ENCODE data around the gene DNAH6. TPM values are rescaled to one million over a fixed set of nuclear protein-coding genes. Genes with fewer than 3 reads are reported as not detected.
A peak's percentile ranks its signal among the peaks of the same experiment; 100 is the strongest.

DNAH6 gene
- total RNA-seq, 1 experiment from 2014 or later, result not detected

- H3K79me2 ChIP-seq (ENCODE audit: low read length), result no peaks in the 10 kb centered on the region
- ChIA-PET CTCF (no interaction called here), POLR2A (ENCODE audit: unreplicated experiment) (interaction anchor here (0.5 to 0.6 kb wide), 2 partner anchors 116 to 351 kb away, joined by 3 read pairs; no protein-coding TSS in a partner anchor)
- peaks cover 3% of the 10 kb centered on the region; the same call in 1 of the 2 replicates for H3K27me3 ChIP-seq (ENCODE audit: low read length)
- H3K9me3 ChIP-seq (ENCODE audit: low read length), result no peaks in the 10 kb centered on the region
- H3K4me3 ChIP-seq (ENCODE audit: low read length), result no peak overlapping the region
- H3K4me1 ChIP-seq (ENCODE audit: insufficient read depth, low read length), result peaks cover 14% of the 10 kb centered on the region
- no peak overlapping the region for H2AFZ ChIP-seq (ENCODE audit: low read length)
- peak overlapping the region; percentile 64 for H3K4me2 ChIP-seq (ENCODE audit: low read length)
- intact Hi-C loops (cut with micrococcal nuclease), result loop anchor here (5.0 kb wide), 1 partner anchor 40 kb away; no protein-coding TSS in a partner anchor
- H3K9me2 ChIP-seq (replicated peaks; ENCODE audit: low read length), result no peaks in the 10 kb centered on the region
- BruUV-seq (replicated peaks), result no TSS peak
- ATAC-seq (peak; percentile 90), DNase-seq (peak; percentile 95)
- TF ChIP-seq CTCF (conservative IDR thresholded peaks at IDR 0.05; ENCODE audit: low read depth, low read length), result no peak
- no peak for TF ChIP-seq EZH2 (IDR thresholded peaks at IDR 0.05; ENCODE audit: low read length, unreplicated experiment)
- no peak for TF ChIP-seq EZH2phosphoT487 (IDR thresholded peaks at IDR 0.05; ENCODE audit: borderline replicate concordance, low read length)
- no peak overlapping the region for H3K9ac ChIP-seq (ENCODE audit: low read length)
- H4K20me1 ChIP-seq (ENCODE audit: low read length), result no peaks in the 10 kb centered on the region
- no peaks in the 10 kb centered on the region for H3K36me3 ChIP-seq (ENCODE audit: low read depth, low read length)
- no peaks in the 10 kb centered on the region for H3F3A ChIP-seq (ENCODE audit: low read length, unreplicated experiment)
- H3K27ac ChIP-seq (ENCODE audit: low read length), result peak overlapping the region; percentile 38
Measured at GRCh38 chr2:84807063-84807485, 290.8 kb downstream of the DNAH6 start.

- Histone ChIP-seq H3K4me3 (ENCODE audit: low read length) (no peak overlapping the region), H3K36me3 (ENCODE audit: low read depth, low read length) (no peaks in the 10 kb centered on the region), H3K4me1 (ENCODE audit: insufficient read depth, low read length) (peaks cover 14% of the 10 kb centered on the region), H3K9ac (ENCODE audit: low read length) (no peak overlapping the region), H3K27ac (ENCODE audit: low read length) (no peak overlapping the region), H3K79me2 (ENCODE audit: low read length) (no peaks in the 10 kb centered on the region), H4K20me1 (ENCODE audit: low read length) (no peaks in the 10 kb centered on the region), H3K27me3 (ENCODE audit: low read length) (peaks cover 14% of the 10 kb centered on the region; the same call in 1 of the 2 replicates), H2AFZ (ENCODE audit: low read length) (no peak overlapping the region), H3F3A (ENCODE audit: low read length, unreplicated experiment) (no peaks in the 10 kb centered on the region), H3K9me2 (replicated peaks; ENCODE audit: low read length) (no peaks in the 10 kb centered on the region), H3K4me2 (ENCODE audit: low read length) (no peak overlapping the region), H3K9me3 (ENCODE audit: low read length) (no peaks in the 10 kb centered on the region)
- BruUV-seq (replicated peaks), result no TSS peak
- DNase-seq (no peak), ATAC-seq (no peak)
- ChIA-PET POLR2A (ENCODE audit: unreplicated experiment) (no interaction called here), CTCF (no interaction called here)
- TF ChIP-seq EZH2phosphoT487 (IDR thresholded peaks at IDR 0.05; ENCODE audit: borderline replicate concordance, low read length), result no peak
- no peak for TF ChIP-seq CTCF (conservative IDR thresholded peaks at IDR 0.05; ENCODE audit: low read depth, low read length)
- no peak for TF ChIP-seq EZH2 (IDR thresholded peaks at IDR 0.05; ENCODE audit: low read length, unreplicated experiment)
- intact Hi-C loops (cut with micrococcal nuclease), result loop anchor here (5.0 kb wide), 1 partner anchor 39 kb away; no protein-coding TSS in a partner anchor
Measured at GRCh38 chr2:84808279-84808678, 292.0 kb downstream of the DNAH6 start.

- DNase-seq (no peak), ATAC-seq (no peak)
- intact Hi-C loops (cut with micrococcal nuclease), result no loop called here
- H3K36me3 ChIP-seq (ENCODE audit: low read depth, low read length), result no peaks in the 10 kb centered on the region
- H3K4me2 ChIP-seq (ENCODE audit: low read length), result no peak overlapping the region
- H3K9ac ChIP-seq (ENCODE audit: low read length), result no peak overlapping the region
- no TSS peak for BruUV-seq (replicated peaks)
- H3K4me1 ChIP-seq (ENCODE audit: insufficient read depth, low read length), result peaks cover 11% of the 10 kb centered on the region
- H3K27ac ChIP-seq (ENCODE audit: low read length), result no peak overlapping the region
- TF ChIP-seq EZH2 (IDR thresholded peaks at IDR 0.05; ENCODE audit: low read length, unreplicated experiment), result no peak
- TF ChIP-seq CTCF (conservative IDR thresholded peaks at IDR 0.05; ENCODE audit: low read depth, low read length), result no peak
- TF ChIP-seq EZH2phosphoT487 (IDR thresholded peaks at IDR 0.05; ENCODE audit: borderline replicate concordance, low read length), result no peak
- no peaks in the 10 kb centered on the region for H3K9me3 ChIP-seq (ENCODE audit: low read length)
- POLR2A ChIA-PET (ENCODE audit: unreplicated experiment), result no interaction called here
- H3K27me3 ChIP-seq (ENCODE audit: low read length), result peaks cover 29% of the 10 kb centered on the region; the same call in 1 of the 2 replicates
- H3K9me2 ChIP-seq (replicated peaks; ENCODE audit: low read length), result no peaks in the 10 kb centered on the region
- H4K20me1 ChIP-seq (ENCODE audit: low read length), result no peaks in the 10 kb centered on the region
- CTCF ChIA-PET, result no interaction called here
- H3F3A ChIP-seq (ENCODE audit: low read length, unreplicated experiment), result no peaks in the 10 kb centered on the region
- H2AFZ ChIP-seq (ENCODE audit: low read length), result no peak overlapping the region
- no peak overlapping the region for H3K4me3 ChIP-seq (ENCODE audit: low read length)
- H3K79me2 ChIP-seq (ENCODE audit: low read length), result no peaks in the 10 kb centered on the region
Measured at GRCh38 chr2:84811839-84812431, 295.6 kb downstream of the DNAH6 start.
